ENCODE results near the gene SEC14L5. TPM values are rescaled to one million over a fixed set of nuclear protein-coding genes. Genes with fewer than 3 reads are reported as not detected.

SEC14L5 gene
- total RNA-seq, result not detected in 2 replicates
- long read RNA-seq, result 0 reads

DNA sequence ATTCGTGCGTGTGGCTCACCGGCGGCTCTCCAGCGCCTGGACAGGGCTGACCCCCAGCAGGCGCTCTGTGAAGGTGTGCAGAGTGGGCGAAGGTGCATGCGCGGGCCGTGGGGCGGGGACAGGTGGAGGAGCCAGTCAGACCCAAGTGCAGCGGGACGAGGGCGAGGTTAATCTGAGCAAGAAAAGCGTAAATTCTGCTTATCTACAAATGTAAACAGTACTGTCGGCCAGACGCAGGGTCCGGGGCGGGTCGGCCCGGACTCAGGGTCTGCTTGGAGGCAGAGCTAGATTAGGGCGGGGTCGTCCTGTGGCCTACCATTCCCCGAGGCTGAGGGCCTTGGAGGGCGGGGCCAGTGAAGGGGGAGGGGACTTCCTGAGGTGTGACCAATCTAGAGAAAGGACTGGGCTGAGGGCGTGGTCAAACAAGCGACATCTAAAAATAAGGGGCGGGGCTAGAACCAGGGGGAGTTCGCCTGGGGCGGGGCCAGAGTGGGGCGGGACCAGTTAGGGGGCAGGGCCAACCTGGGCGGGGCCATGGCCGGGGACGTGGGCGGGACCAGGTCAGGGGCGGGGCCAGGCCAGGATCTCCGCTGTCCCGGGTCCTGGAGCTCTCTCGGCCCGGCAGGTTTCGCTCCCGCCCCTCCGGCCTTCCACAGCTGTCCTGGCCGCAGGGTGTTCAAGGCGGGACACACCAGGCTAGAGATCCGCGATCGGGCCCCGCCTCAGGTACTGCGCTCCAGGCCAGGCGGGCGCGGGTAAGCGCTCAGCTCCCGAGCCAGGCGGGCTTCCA, at the start of gene SEC14L5:
Gene SEC14L5, plus strand, starts transcription at position 611 of the 790 bp plus-strand sequence. CDS start 994 bp downstream, outside the sequence.
- no peaks in the 10 kb centered on the region for H3K9me3 Mint-ChIP-seq (ENCODE audit: unreplicated experiment)
- H3K4me1 Mint-ChIP-seq (ENCODE audit: unreplicated experiment), result peaks cover 16% of the 10 kb centered on the region
- H3K36me3 Mint-ChIP-seq (ENCODE audit: unreplicated experiment), result no peaks in the 10 kb centered on the region
- TF ChIP-seq, protein P1, sequence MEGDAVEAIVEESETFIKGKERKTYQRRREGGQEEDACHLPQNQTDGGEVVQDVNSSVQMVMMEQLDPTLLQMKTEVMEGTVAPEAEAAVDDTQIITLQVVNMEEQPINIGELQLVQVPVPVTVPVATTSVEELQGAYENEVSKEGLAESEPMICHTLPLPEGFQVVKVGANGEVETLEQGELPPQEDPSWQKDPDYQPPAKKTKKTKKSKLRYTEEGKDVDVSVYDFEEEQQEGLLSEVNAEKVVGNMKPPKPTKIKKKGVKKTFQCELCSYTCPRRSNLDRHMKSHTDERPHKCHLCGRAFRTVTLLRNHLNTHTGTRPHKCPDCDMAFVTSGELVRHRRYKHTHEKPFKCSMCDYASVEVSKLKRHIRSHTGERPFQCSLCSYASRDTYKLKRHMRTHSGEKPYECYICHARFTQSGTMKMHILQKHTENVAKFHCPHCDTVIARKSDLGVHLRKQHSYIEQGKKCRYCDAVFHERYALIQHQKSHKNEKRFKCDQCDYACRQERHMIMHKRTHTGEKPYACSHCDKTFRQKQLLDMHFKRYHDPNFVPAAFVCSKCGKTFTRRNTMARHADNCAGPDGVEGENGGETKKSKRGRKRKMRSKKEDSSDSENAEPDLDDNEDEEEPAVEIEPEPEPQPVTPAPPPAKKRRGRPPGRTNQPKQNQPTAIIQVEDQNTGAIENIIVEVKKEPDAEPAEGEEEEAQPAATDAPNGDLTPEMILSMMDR (IDR thresholded peaks at IDR 0.05), result no peak
- peak; percentile 99 for DNase-seq (ENCODE audit: extremely low spot score, unreplicated experiment)
- no peaks in the 10 kb centered on the region for H3K27me3 Mint-ChIP-seq (ENCODE audit: unreplicated experiment)
- H3K4me3 Mint-ChIP-seq (ENCODE audit: unreplicated experiment), result peak within 1 kb of the TSS; percentile 82
- peak within 1 kb of the TSS; percentile 40 for H3K27ac Mint-ChIP-seq (ENCODE audit: unreplicated experiment)

DNA sequence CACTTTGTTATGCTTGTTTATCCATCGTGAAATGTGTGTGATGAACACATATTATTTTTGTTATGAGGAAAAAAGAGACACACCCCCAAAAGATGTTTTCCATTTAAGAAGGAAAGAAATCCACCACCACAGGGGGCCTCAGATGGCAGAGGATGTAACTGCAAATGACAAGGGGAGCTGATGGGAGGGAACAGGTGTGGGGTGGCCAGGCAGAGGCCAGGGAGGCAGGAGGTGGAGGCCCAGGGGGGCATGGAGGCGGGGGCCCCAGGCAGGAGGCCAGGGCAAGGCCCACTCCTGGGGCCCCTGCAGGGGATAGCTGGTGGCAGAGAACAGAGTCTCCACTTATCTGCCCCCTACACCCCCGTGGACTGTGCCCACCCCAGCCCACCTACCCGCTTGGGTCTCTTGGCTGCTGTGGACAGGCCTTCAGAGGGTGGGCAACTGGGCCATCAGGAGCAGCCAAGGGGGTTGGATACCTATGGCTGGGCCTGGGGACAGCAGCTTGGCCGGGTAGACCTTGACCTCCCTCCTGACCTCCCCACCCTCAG, 49.2 kb upstream of the SEC14L5 start:
- H3K9me3 Mint-ChIP-seq (ENCODE audit: unreplicated experiment), result no peaks in the 10 kb centered on the region
- DNase-seq (ENCODE audit: extremely low spot score, unreplicated experiment), result no peak
- H3K36me3 Mint-ChIP-seq (ENCODE audit: unreplicated experiment), result no peaks in the 10 kb centered on the region
- H3K27ac Mint-ChIP-seq (ENCODE audit: unreplicated experiment), result no peak overlapping the region
- no peak overlapping the region for H3K4me3 Mint-ChIP-seq (ENCODE audit: unreplicated experiment)
- H3K4me1 Mint-ChIP-seq (ENCODE audit: unreplicated experiment), result peaks cover 12% of the 10 kb centered on the region
- TF ChIP-seq, protein P1 (IDR thresholded peaks at IDR 0.05), result no peak
- H3K27me3 Mint-ChIP-seq (ENCODE audit: unreplicated experiment), result peaks cover 8% of the 10 kb centered on the region

DNA sequence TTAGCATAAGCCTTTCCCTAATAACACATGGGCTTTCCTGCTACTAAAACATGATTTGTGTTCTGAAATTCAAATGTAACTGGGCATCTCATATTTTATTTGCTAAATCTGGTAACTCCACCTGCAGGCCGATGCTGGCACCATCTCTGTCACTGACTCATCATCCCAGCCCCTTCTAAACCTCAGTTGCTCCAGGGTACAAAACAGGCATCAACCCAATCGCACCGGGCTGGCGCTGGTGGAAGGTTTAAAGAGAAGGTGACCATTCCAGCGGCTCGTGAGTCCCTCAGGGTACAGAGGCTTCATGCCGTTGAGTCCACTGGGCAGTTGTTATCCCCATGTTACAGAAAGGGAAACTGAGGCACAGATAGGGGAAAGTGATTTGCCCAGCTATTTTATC, 48.3 kb upstream of the SEC14L5 start:
- H3K36me3 Mint-ChIP-seq (ENCODE audit: unreplicated experiment), result no peaks in the 10 kb centered on the region
- H3K27me3 Mint-ChIP-seq (ENCODE audit: unreplicated experiment), result no peaks in the 10 kb centered on the region
- DNase-seq (ENCODE audit: extremely low spot score, unreplicated experiment), result no peak
- H3K27ac Mint-ChIP-seq (ENCODE audit: unreplicated experiment), result no peak overlapping the region
- H3K9me3 Mint-ChIP-seq (ENCODE audit: unreplicated experiment), result no peaks in the 10 kb centered on the region
- no peak overlapping the region for H3K4me3 Mint-ChIP-seq (ENCODE audit: unreplicated experiment)
- TF ChIP-seq, protein P1 (IDR thresholded peaks at IDR 0.05), result no peak
- peaks cover 13% of the 10 kb centered on the region for H3K4me1 Mint-ChIP-seq (ENCODE audit: unreplicated experiment)

DNA sequence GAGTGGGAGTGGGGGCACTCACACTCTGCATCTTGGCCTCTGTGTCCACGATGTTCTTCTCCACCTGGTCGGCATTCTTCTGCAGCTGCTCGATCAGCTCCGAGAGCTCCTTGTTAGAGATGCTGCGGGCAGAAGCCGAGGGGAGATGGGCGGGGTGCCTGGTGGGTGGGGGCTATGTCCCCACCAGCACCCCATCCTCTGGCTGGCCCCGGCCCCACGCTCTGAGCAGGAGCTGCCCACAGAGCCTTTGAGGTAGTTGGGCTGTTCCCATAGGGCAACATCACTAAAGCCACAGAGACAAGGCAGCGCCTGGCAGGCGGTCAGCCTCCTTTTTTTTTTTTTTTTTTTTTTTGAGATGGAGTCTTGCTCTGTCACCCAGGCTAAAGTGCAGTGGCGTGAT, 47.3 kb upstream of the SEC14L5 start:
- no peaks in the 10 kb centered on the region for H3K9me3 Mint-ChIP-seq (ENCODE audit: unreplicated experiment)
- H3K27me3 Mint-ChIP-seq (ENCODE audit: unreplicated experiment), result no peaks in the 10 kb centered on the region
- no peak overlapping the region for H3K4me3 Mint-ChIP-seq (ENCODE audit: unreplicated experiment)
- no peak for DNase-seq (ENCODE audit: extremely low spot score, unreplicated experiment)
- peaks cover 22% of the 10 kb centered on the region for H3K4me1 Mint-ChIP-seq (ENCODE audit: unreplicated experiment)
- H3K27ac Mint-ChIP-seq (ENCODE audit: unreplicated experiment), result no peak overlapping the region
- H3K36me3 Mint-ChIP-seq (ENCODE audit: unreplicated experiment), result no peaks in the 10 kb centered on the region
- TF ChIP-seq, protein P1 (IDR thresholded peaks at IDR 0.05), result no peak

DNA sequence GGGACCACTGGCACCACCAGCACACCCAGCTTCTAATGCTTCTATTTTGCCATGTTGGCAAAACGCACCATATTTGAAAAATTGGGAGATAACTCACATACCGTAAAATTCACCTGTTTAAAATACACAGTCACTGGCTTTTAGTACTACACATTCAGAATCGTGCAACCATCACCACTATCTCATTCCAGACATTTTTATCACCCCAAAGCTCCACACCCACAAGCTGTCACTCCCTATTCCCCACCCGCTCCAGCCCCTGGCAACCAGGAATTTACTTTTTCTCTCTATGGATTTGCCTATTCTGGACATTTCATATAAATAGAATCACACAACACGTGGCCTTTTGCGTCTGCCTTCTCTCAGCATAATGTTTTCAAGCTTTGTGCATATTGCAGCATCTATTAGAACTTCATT, 46.2 kb upstream of the SEC14L5 start:
- peaks cover 29% of the 10 kb centered on the region for H3K4me1 Mint-ChIP-seq (ENCODE audit: unreplicated experiment)
- H3K27ac Mint-ChIP-seq (ENCODE audit: unreplicated experiment), result no peak overlapping the region
- no peak for DNase-seq (ENCODE audit: extremely low spot score, unreplicated experiment)
- no peak overlapping the region for H3K4me3 Mint-ChIP-seq (ENCODE audit: unreplicated experiment)
- H3K27me3 Mint-ChIP-seq (ENCODE audit: unreplicated experiment), result no peaks in the 10 kb centered on the region
- TF ChIP-seq, protein P1 (IDR thresholded peaks at IDR 0.05), result no peak
- H3K9me3 Mint-ChIP-seq (ENCODE audit: unreplicated experiment), result no peaks in the 10 kb centered on the region
- H3K36me3 Mint-ChIP-seq (ENCODE audit: unreplicated experiment), result no peaks in the 10 kb centered on the region

All from osteocyte (in vitro differentiated cells).